HG03025 (cell line): ENCODE data around the gene TMCC2.
"Not testable (repeated sequence)": the region's sequence is repeated elsewhere in the genome, so short reads cannot be mapped to it uniquely, and the experiment has no call there.

ENCODE experiments used
- ATAC-seq: cut with Tn5 transposase; IDR thresholded peaks from one replicate; pipeline ENCODE4 v1.9.1; 2021; ENCODE audit warnings: mild to moderate bottlenecking, moderate library complexity; ENCODE audit not compliant: unreplicated experiment, low FRiP score

TMCC2 gene, protein sequence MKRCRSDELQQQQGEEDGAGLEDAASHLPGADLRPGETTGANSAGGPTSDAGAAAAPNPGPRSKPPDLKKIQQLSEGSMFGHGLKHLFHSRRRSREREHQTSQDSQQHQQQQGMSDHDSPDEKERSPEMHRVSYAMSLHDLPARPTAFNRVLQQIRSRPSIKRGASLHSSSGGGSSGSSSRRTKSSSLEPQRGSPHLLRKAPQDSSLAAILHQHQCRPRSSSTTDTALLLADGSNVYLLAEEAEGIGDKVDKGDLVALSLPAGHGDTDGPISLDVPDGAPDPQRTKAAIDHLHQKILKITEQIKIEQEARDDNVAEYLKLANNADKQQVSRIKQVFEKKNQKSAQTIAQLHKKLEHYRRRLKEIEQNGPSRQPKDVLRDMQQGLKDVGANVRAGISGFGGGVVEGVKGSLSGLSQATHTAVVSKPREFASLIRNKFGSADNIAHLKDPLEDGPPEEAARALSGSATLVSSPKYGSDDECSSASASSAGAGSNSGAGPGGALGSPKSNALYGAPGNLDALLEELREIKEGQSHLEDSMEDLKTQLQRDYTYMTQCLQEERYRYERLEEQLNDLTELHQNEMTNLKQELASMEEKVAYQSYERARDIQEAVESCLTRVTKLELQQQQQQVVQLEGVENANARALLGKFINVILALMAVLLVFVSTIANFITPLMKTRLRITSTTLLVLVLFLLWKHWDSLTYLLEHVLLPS

DNA sequence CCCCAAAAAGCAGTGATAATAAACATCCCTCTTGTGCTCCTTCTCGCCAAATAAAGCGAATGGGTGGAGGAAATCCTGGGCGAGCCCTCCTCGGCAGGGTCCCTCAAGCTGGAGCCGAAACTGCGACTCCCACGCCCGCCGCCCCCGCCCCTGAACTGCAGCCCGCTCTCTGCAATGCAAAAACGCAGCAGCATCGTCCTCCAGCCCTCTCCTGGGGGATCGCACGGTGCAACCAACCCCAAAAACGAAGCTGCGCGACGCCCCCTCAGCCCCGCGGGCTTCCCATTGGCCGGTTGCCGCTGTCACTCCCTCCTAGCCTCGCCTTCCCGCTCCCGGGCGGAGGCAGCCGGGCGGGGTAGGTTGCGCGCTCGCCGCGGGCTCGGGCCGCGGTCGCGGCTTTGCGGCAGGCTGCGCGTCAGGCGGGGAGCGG, at the start of gene TMCC2:
Gene TMCC2, plus strand, starts transcription at position 363 of the 430 bp plus-strand sequence. CDS start 619 bp downstream, outside the sequence.
- ATAC-seq = peak; percentile 60

- ATAC-seq = no peak
These were observed 47.9 kb upstream of the TMCC2 start for GRCh38 chr1:205179842-205180241.

DNA sequence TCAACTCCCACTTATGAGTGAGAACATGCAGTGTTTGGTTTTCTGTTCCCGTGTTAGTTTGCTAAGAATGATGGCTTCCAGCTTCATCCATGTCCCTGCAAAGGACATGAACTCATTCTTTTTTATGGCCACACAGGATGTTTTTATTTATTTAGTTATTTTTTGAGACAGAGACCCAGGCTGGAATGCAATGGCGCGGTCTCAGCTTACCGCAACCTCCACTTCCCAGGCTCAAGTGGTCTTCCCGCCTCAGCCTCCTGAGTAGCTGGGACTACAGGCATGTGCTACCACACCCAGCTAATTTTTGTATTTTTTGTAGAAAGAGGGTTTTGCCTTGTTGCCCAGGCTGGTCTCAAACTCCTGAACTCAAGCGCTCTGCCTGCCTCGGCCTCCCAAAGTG, 47.4 kb upstream of the TMCC2 start:
- ATAC-seq = not testable (repeated sequence)

DNA sequence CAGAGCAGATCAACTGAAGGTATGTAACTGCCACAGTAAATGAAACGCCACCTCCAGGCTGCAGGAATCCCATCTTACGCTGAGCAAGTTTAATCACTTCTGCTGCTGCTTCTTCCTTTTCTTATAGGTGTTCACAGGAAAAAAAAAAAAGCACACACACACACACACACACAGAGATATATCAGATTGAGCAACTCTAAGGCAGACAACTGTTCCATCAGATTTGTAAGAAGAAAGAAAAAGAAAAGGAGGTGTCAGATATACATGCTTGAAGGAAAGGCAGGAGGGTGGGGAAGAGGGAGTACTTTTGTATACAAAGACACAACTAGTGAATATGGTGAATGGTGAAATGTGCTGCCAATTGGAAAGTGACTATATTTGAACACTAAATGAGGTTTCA, 44.8 kb upstream of the TMCC2 start:
- ATAC-seq = no peak

DNA sequence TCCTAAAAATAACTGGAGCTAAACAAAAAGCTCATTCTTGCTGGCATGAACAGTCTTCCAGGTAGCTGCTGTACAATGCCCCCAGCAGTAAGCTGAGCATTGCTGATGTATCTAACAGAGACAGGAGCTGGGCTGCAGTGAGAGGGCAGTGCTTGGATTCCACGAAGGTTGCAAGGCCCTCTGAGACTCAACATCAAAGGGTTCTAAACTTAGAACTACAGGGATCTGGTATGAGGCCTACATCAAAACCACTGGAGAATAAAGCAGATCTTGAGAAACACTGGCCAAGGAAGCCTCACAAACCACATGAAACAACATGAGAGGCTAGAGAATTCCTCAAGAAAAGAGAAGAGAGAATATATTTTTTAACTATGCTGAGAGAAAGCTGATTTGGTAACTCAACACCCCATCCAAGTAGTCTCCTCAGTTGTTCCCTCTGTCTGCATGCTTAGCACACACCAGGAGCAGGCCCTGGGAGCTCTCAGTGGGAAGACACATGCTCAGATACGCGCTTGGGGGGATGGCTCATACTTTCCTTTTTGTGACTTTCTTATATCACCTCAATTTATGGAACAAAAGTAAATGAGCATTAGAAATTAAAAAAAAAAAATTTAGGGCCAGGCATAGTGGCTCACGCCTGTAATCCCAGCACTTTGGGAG, 43.9 kb upstream of the TMCC2 start:
- no peak for ATAC-seq

DNA sequence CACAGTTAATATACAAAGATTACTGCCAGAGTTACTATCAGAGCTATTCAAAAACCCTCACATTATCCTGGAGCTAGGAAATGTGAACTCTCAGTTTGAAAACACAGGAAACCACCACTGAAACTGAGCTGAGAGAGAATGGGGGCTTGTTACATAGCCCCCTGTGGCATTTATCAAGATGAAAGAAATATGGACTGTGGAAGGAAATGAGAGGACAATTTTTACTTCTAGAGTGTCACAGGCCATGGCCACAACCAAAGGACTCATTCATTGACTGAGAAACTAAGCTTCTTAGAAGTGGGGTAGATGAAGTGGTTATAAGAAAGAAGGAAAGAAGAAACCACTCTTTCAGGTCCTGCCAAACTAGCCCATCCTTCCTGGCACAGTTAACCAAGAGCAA, 41.6 kb upstream of the TMCC2 start:
- ATAC-seq = no peak

DNA sequence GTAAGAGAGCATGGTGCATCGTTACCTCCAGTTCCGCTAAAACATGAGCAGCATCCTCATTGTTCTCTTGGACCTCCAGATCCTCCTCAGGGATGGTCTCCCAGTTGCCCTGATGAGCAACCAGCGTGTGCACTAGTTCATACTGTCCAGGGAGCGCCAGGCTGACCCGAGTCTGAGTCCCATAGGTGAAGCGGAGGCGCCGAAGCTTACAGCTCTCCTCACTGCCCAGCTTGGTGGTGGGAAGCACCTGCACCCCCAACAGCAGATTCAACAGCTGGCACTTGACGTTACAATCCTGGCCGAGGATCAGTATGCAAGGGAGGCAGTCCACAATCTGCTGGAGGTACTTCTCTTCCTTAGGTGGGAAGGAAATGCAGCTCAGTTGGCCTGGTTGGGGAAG, 40.3 kb upstream of the TMCC2 start:
- ATAC-seq = no peak

DNA sequence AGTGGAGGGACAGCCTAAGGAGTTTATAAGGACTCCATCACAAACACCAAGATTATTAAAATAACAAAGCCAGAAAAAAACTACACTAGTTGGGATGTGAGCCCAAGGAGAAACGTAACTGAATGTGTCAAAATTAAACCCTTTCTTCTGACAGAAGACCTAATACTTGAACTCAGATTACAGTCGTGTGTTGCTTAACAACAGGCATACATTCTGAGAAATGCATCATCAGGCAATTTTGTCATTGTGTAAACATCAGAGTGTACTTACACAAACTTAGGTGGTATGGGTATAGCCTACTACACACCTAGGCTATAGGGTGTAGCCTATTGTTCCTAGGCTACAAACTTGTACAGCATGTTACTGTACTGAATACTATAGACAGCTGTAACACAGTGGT, 39.6 kb upstream of the TMCC2 start:
- ATAC-seq = no peak

GRCh38 chr1:205188596-205188995, 39.1 kb upstream of the TMCC2 start:
- no peak for ATAC-seq

GRCh38 chr1:205189131-205189530, 38.6 kb upstream of the TMCC2 start:
- no peak for ATAC-seq

GRCh38 chr1:205190845-205191577, 36.7 kb upstream of the TMCC2 start:
- ATAC-seq = no peak

- no peak for ATAC-seq
These were observed 36.1 kb upstream of the TMCC2 start for GRCh38 chr1:205191622-205192021.

DNA sequence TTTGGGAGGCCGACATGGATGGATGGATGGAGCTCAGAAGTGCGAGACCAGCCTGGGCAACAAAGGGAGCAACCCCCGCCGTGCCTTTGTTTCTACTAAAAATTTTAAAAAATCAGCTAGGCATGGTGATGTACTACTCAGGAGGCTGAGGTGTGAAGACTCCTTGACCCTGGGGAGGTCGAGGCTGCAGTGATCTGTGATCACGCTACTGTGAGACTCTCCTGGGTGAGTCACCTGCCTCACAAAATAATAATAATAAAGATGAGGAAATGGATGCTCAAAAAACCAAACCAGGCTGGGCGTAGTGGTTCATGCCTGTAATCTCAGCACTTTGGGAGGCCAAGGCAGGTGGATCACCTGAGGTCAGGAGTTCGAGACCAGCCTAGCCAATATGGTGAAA, 35.5 kb upstream of the TMCC2 start:
- ATAC-seq = no peak

GRCh38 chr1:205199090-205199930, 28.4 kb upstream of the TMCC2 start:
- ATAC-seq = no peak

- ATAC-seq = no peak
These were observed 27.8 kb upstream of the TMCC2 start for GRCh38 chr1:205199931-205200299.

DNA sequence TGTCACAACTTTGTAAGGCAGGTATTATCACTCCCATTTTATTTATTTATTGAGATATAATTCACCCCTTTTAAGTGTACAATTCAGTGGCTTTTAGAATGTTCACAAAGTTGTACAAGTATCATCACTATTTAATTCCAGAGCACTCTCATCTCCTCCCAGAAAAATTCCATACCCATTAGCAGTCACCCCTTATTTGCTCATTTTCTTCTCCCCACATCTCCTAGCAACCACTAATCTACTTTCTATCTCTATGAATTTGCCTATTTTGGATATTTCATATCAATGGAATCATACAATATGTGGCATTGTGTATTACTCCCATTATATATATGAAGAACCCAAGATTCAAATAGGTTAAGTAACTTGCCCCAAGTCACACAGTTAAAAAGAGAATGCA, 23.2 kb upstream of the TMCC2 start:
- no peak for ATAC-seq

GRCh38 chr1:205205055-205205454, 22.7 kb upstream of the TMCC2 start:
- ATAC-seq = no peak

GRCh38 chr1:205208811-205209210, 18.9 kb upstream of the TMCC2 start:
- no peak for ATAC-seq

DNA sequence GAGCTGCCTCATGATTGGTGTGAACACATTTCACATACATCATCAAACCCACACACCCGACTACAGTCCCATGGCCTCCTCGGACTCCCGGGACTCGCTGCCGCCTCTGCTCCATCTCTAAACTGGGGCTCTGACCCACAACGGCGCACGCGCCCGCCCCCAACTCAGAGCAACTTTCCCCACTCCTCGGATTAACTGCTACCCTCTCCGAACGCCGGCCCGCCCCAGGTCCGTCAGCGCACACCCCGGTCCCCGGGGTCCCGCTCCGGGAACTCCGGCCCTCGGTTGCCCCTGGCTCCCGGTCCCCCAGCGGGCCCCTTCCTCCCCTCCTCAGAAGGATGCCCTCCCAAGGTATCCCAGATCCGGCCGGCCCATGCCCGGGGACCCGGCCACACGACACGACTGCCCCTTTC, 17.0 kb upstream of the TMCC2 start:
- ATAC-seq = peak; percentile 29
